Astrocyte of the spinal cord (primary cell): Measurements from ENCODE around the gene MME.

Experiments used
- DNase-seq: peaks from one replicate; pipeline ENCODE4 v3.0.0; 2011; ENCODE audit warnings: low read depth, low spot score
- H3K4me3 ChIP-seq: 2 replicates; pipeline ENCODE4 v1.5.1; 2011; ENCODE audit warnings: low read depth, mild to moderate bottlenecking, low read length, moderate library complexity
- in situ Hi-C: cut with HindIII; loops from 2 replicates; pipeline ENCODE4 v1.10.0; 2017; ENCODE audit warnings: low sequenced_read_pairs
- TF ChIP-seq, protein P1 (sequence below): IDR thresholded peaks from 2 replicates; pipeline ENCODE4 v1.5.1; 2012; ENCODE audit warnings: low read depth, mild to moderate bottlenecking, low read length, inconsistent platforms

Gene MME

DNA sequence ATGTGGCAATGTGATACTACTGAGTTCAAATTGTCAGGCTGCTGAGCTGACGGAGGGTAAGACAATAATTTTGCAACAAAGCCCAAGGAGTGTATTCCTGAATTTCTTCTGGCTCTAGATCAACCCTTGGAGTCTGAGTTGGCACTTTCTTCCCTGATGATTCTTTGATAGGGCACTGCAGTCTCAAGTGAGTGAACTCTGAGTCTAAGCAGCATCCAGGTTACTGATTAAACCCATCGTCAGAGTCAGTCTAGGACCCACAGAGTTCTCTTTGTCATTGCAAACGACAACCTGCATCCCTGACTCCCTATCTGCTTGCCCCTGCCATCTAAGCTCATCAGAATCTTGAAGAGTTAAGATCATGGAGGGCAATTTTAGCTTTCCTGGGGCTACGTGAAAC is 58.6 kb downstream of the MME start:
- H3K4me3 ChIP-seq: no peak overlapping the region
- TF ChIP-seq, protein P1, sequence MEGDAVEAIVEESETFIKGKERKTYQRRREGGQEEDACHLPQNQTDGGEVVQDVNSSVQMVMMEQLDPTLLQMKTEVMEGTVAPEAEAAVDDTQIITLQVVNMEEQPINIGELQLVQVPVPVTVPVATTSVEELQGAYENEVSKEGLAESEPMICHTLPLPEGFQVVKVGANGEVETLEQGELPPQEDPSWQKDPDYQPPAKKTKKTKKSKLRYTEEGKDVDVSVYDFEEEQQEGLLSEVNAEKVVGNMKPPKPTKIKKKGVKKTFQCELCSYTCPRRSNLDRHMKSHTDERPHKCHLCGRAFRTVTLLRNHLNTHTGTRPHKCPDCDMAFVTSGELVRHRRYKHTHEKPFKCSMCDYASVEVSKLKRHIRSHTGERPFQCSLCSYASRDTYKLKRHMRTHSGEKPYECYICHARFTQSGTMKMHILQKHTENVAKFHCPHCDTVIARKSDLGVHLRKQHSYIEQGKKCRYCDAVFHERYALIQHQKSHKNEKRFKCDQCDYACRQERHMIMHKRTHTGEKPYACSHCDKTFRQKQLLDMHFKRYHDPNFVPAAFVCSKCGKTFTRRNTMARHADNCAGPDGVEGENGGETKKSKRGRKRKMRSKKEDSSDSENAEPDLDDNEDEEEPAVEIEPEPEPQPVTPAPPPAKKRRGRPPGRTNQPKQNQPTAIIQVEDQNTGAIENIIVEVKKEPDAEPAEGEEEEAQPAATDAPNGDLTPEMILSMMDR: no peak
- no peak for DNase-seq
- in situ Hi-C loops: no loop called here

GRCh38 chr3:155147588-155147987 is 67.5 kb downstream of the MME start:
- no peak overlapping the region for H3K4me3 ChIP-seq
- in situ Hi-C loops: no loop called here
- TF ChIP-seq, protein P1: no peak
- DNase-seq: no peak

- TF ChIP-seq, protein P1: no peak
- DNase-seq: no peak
- in situ Hi-C loops: no loop called here
- H3K4me3 ChIP-seq: no peak overlapping the region
Observed at GRCh38 chr3:155149494-155149893, 69.4 kb downstream of the MME start.

DNA sequence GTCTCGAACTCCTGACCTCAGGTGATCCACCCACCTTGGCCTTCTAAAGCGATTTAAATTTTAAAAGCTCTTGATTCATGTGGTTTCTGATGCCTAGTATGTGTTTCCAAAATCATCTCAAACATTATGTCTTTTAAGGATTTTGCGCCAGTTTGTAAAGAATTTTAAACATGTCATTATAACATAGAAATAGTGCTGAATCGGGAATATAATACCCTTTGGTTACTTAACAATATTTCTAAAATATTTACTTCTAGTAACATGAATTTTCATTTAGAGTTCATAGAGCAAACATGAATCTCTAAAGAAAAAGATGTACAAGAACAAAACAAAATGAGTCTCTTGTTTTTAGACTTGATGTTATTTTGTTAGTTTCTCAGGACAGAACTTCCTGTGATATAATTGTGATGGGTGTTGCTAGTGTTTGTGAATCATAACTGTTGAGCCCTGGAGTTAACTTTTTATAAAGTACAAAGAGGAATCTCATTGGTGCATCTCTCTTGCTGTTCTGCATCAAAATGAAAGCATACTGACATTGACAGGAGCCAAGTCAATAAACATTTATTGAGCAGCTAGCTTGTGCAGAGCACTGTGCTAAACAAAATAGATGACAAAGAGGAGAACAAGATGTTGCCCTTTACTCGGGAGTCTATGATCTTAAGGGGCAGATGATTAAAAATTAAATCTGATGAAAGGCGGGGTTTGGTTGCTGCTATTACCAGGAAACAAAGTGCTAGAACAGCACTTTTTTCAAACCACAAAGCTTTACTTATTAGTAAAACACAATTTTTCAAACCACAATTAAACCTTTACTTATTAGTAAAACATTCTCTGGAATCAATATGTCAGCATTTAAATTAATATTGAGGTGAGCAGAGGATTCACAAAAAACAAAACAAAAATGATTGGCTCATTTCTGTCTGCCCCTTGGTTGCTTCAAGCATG is 73.4 kb downstream of the MME start:
- TF ChIP-seq, protein P1: no peak
- H3K4me3 ChIP-seq: no peak overlapping the region
- DNase-seq: no peak
- in situ Hi-C loops: no loop called here

DNA sequence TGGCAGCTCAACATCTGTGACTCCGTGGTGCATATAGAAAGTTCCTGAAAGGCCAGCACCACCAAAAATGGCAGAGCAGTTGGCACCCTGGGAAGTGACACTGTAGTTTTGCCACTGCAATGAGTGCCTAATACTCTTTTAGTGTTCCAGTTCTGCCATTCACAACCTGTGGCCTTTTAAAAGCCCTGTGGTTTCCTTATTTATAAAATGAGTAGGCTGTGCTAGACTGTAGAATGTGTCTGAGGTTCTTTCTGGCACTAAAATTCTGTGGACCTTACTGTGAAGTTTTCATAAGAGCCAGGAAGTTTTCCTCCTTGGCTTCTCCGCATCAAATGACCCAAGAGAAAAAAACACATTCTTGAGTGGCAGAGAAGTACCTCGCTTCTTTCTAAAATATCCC is 74.1 kb downstream of the MME start:
- in situ Hi-C loops: no loop called here
- peak; percentile 53 for DNase-seq
- TF ChIP-seq, protein P1: no peak
- H3K4me3 ChIP-seq: no peak overlapping the region

GRCh38 chr3:155158346-155159037 is 78.4 kb downstream of the MME start:
- in situ Hi-C loops: no loop called here
- H3K4me3 ChIP-seq: no peak overlapping the region
- no peak for DNase-seq
- TF ChIP-seq, protein P1: no peak
